HCT116 (cell line): ENCODE results near the gene TLR3. TPM values are rescaled to one million over a fixed set of nuclear protein-coding genes. Genes with fewer than 3 reads are reported as not detected.

ENCODE experiments used
- ATAC-seq: fragments of 200-7000 bp; cut with Tn5 transposase; 2 replicates; pipeline ENCODE4 v1.9.1; 2020; ENCODE audit warnings: mild to moderate bottlenecking, moderate library complexity
- BruUV-seq: library from RNA; stranded (reverse); fragments of 400-500 nt; replicated peaks from 2 replicates; lab custom pipeline; 2021; lab: Mats Ljungman, UMichigan
- CTCF ChIA-PET: fragments of 300-600 bp; sonication (Branson Sonifier 250); formaldehyde crosslinking; loops from one replicate; lab custom pipeline; 2021; ENCODE audit warnings: antibody characterized with exemption; lab: Charles Lee
- POLR2A ChIA-PET: fragments of 300-600, 350-600 bp; sonication (Branson Sonifier 250); formaldehyde crosslinking; loops from one replicate; lab custom pipeline; 2021; ENCODE audit warnings: antibody characterized with exemption; lab: Charles Lee
- RAD21 ChIA-PET, 2 experiments: fragments of 300-600 bp; sonication (Branson Sonifier 250); formaldehyde crosslinking; loops; one replicate each; lab custom pipeline; 2023; ENCODE audit warnings: low total read pairs in 2 of 2; ENCODE audit not compliant: uncharacterized antibody in 2 of 2, unreplicated experiment in 2 of 2, low non-redundant PET in 1 of 2; lab: Charles Lee
- DNase-seq: peaks from one replicate; pipeline ENCODE4 v3.0.0-alpha.2; 2010; ENCODE audit warnings: low read depth, low spot score
- H2AFZ ChIP-seq: fragments of 200-600 bp; shearing (Covaris generic), sonication (generic); 2 replicates; pipeline ENCODE4 v1.6.1; 2017; ENCODE audit warnings: low read depth, mixed run types, mixed read lengths, antibody characterized with exemption, low read length; ENCODE audit not compliant: poor library complexity, severe bottlenecking
- H3K27ac ChIP-seq: 2 replicates; pipeline ENCODE4 v1.5.1; 2012; ENCODE audit warnings: low read depth, low read length
- H3K27me3 ChIP-seq: fragments of 200-600 bp; sonication (generic); 2 replicates; pipeline ENCODE4 v1.6.1; 2016; ENCODE audit warnings: mixed run types, low read length, mixed read lengths; ENCODE audit not compliant: insufficient read depth
- H3K36me3 ChIP-seq, 2 experiments: fragments of 200-500 bp in 1 of 2; fragments of 200-600 bp in 1 of 2; sonication (Bioruptor generic) in 1 of 2; sonication (generic) in 1 of 2; 2 replicates each; pipeline versions ENCODE4 v1.5.1 to v1.6.1; 2014 to 2016; ENCODE audit warnings: low read length in 2 of 2, inconsistent platforms in 1 of 2, mixed read lengths in 1 of 2, mixed run types in 1 of 2; ENCODE audit not compliant: insufficient read depth in 2 of 2, control insufficient read depth in 1 of 2
- H3K4me1 ChIP-seq, 2 experiments: fragments of 200-600 bp in 1 of 2; sonication (generic) in 1 of 2; 2 replicates each; pipeline versions ENCODE4 v1.5.1 to v1.6.1; 2012 to 2017; ENCODE audit warnings: low read length in 2 of 2, inconsistent platforms in 1 of 2, mild to moderate bottlenecking in 1 of 2, mixed read lengths in 1 of 2, mixed run types in 1 of 2, moderate library complexity in 1 of 2; ENCODE audit not compliant: insufficient read depth in 2 of 2, control insufficient read depth in 1 of 2
- H3K4me2 ChIP-seq: fragments of 200-600 bp; sonication (generic); 2 replicates; pipeline ENCODE4 v1.6.1; 2017; ENCODE audit warnings: mixed run types, low read length, mixed read lengths
- H3K4me3 ChIP-seq, 2 experiments: fragments of 200-600 bp in 1 of 2; sonication (generic) in 1 of 2; replicated peaks in 1 of 2; 2 replicates each; pipeline ENCODE4 v1.5.1; 2011 to 2016; ENCODE audit warnings: low read length in 2 of 2, control low read depth in 1 of 2, low read depth in 1 of 2, mild to moderate bottlenecking in 1 of 2, mixed read lengths in 1 of 2, mixed run types in 1 of 2
- H3K79me2 ChIP-seq: fragments of 200-600 bp; sonication (generic); 2 replicates; pipeline ENCODE4 v1.6.1; 2017; ENCODE audit warnings: mild to moderate bottlenecking, mixed run types, low read length, moderate library complexity, mixed read lengths; ENCODE audit not compliant: insufficient read depth
- H3K9ac ChIP-seq: fragments of 200-600 bp; sonication (generic); 2 replicates; pipeline ENCODE4 v1.6.1; 2016; ENCODE audit warnings: low read length, mixed read lengths
- H3K9me2 ChIP-seq: fragments of 200-600 bp; sonication (generic), shearing (Covaris generic); 2 replicates; pipeline ENCODE4 v1.6.1; 2017; ENCODE audit warnings: mixed run types, mild to moderate bottlenecking, moderate library complexity; ENCODE audit not compliant: insufficient read depth
- H3K9me3 ChIP-seq, 2 experiments: fragments of 200-500 bp in 1 of 2; fragments of 200-600 bp in 1 of 2; sonication (Bioruptor generic) in 1 of 2; sonication (generic) in 1 of 2; 2 replicates each; pipeline ENCODE4 v1.6.1; 2014 to 2017; ENCODE audit warnings: low read length in 2 of 2, mixed read lengths in 2 of 2, inconsistent platforms in 1 of 2, low read depth in 1 of 2, mild to moderate bottlenecking in 1 of 2, mixed run types in 1 of 2, moderate library complexity in 1 of 2; ENCODE audit not compliant: control insufficient read depth in 1 of 2, insufficient read depth in 1 of 2
- H4K20me1 ChIP-seq: fragments of 200-600 bp; sonication (generic), shearing (Covaris generic); 2 replicates; pipeline ENCODE4 v1.6.1; 2017; ENCODE audit warnings: mixed run types, mild to moderate bottlenecking, moderate library complexity; ENCODE audit not compliant: insufficient read depth
- RAD21 ChIP-seq: IDR thresholded peaks from 2 replicates; pipeline ENCODE4 v1.6.1; 2012; ENCODE audit warnings: low read depth, mild to moderate bottlenecking
- TCF7L2 ChIP-seq: IDR thresholded peaks from 2 replicates; pipeline ENCODE4 v1.7.0; 2011; ENCODE audit warnings: borderline replicate concordance, inconsistent platforms; ENCODE audit not compliant: insufficient read depth, insufficient read length; ENCODE audit errors: extremely low read depth
- YY1 ChIP-seq: IDR thresholded peaks from 2 replicates; pipeline ENCODE4 v1.6.1; 2011; ENCODE audit warnings: low read length, low read depth, moderate library complexity, mild to moderate bottlenecking; ENCODE audit not compliant: insufficient replicate concordance; ENCODE audit errors: extremely low read depth
- intact Hi-C: fragments of 100-400 bp; cut with micrococcal nuclease; formaldehyde crosslinking; loops from 2 replicates; pipeline ENCODE4 v1.10.0; 2022
- total RNA-seq: library from RNA; stranded (reverse); gene quantifications from one replicate; pipeline ENCODE4 v1.2.1, GENCODE V29; 2021; ENCODE audit not compliant: unreplicated experiment
- TF ChIP-seq, protein P1 (sequence below): IDR thresholded peaks from 2 replicates; pipeline ENCODE4 v1.6.1; 2011; ENCODE audit warnings: mild to moderate bottlenecking, low read length, moderate library complexity; ENCODE audit not compliant: insufficient replicate concordance; ENCODE audit errors: extremely low read depth

The TLR3 gene
- total RNA-seq, 1 experiment from 2014 or later, result 1.3 TPM

DNA sequence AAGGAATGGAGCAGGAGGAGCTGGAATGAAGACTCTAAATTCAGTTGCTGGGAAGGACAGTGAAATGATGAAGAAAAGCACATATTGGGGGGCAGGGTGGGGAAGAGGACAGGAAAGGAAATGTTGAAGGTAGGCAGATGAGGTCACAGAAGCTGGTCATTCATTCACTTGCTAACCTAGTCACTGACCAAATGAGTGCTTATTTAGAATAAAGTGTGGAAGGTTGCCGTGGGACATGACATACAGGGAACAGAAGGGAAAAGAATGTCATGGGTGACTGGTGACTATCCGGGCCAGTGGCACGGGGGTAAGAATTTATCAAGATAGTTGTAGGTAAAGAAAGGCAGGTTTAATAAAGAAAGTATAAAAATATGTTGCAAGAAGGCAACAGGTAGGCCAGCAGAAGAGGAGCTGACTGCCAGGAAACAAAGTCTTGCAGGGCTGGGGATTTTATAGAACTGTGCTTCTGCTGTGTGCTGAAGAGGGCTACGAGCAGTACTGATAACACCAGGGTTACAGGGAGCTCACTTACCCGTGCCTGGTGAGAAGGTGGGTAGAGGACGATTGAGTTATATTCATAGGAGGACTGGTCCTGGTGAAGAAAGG, 31.9 kb upstream of the TLR3 start:
- H2AFZ ChIP-seq, result no peak overlapping the region
- no peak overlapping the region for H3K9ac ChIP-seq
- BruUV-seq, result no TSS peak
- TF ChIP-seq YY1 (no peak), TCF7L2 (no peak), RAD21 (no peak)
- TF ChIP-seq, protein P1, sequence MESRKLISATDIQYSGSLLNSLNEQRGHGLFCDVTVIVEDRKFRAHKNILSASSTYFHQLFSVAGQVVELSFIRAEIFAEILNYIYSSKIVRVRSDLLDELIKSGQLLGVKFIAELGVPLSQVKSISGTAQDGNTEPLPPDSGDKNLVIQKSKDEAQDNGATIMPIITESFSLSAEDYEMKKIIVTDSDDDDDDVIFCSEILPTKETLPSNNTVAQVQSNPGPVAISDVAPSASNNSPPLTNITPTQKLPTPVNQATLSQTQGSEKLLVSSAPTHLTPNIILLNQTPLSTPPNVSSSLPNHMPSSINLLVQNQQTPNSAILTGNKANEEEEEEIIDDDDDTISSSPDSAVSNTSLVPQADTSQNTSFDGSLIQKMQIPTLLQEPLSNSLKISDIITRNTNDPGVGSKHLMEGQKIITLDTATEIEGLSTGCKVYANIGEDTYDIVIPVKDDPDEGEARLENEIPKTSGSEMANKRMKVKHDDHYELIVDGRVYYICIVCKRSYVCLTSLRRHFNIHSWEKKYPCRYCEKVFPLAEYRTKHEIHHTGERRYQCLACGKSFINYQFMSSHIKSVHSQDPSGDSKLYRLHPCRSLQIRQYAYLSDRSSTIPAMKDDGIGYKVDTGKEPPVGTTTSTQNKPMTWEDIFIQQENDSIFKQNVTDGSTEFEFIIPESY, result no peak
- no peaks in the 10 kb centered on the region for H3K9me2 ChIP-seq
- DNase-seq (no peak), ATAC-seq (no peak)
- H3K9me3 ChIP-seq, result peaks cover 8% of the 10 kb centered on the region in 2 experiments; a peak in 2 of 4 replicates
- no peaks in the 10 kb centered on the region for H3K36me3 ChIP-seq
- ChIA-PET CTCF (interaction anchor here (0.9 to 1.9 kb wide), 5 partner anchors 31 to 1032 kb away, joined by 4 to 59 read pairs (median 6); no protein-coding TSS in a partner anchor), POLR2A (no interaction called here), RAD21 (interaction anchor here (1.6 to 1.8 kb wide), 2 partner anchors 396 kb away, joined by 4 to 8 read pairs; no protein-coding TSS in a partner anchor)
- no peak overlapping the region for H3K4me2 ChIP-seq
- peaks cover 5% of the 10 kb centered on the region for H3K27me3 ChIP-seq
- H3K27ac ChIP-seq, result no peak overlapping the region
- H3K79me2 ChIP-seq, result no peaks in the 10 kb centered on the region
- no peaks in the 10 kb centered on the region for H4K20me1 ChIP-seq
- H3K4me1 ChIP-seq, result no peaks in the 10 kb centered on the region
- intact Hi-C loops, result loop anchor here (5.0 kb wide), 2 partner anchors 565 to 1290 kb away; partner anchors contain the start of gene CCDC110
- no peak overlapping the region for H3K4me3 ChIP-seq
